ENCODE data around the gene FGG. TPM values are rescaled to one million over a fixed set of nuclear protein-coding genes. Genes with fewer than 3 reads are reported as not detected.

FGG gene
- total and polyA plus RNA-seq, 2 of the 13 experiments (the other 11 are each of a cell fraction or from before 2014, with no cell fraction given): 1,037 to 2,423 TPM

GRCh38 chr4:154597798-154598774, 14.4 kb downstream of the FGG start (continued):
- no peak for TF ChIP-seq CREBL2 (CRISPR knock-in tag; IDR thresholded peaks at IDR 0.05; ENCODE audit: borderline replicate concordance)
- TF ChIP-seq SOX6 (IDR thresholded peaks at IDR 0.05): no peak
- TF ChIP-seq SOX6 (CRISPR knock-in tag; IDR thresholded peaks at IDR 0.05): peak; percentile 94
- peak; percentile 89 for TF ChIP-seq ZGPAT (CRISPR knock-in tag; IDR thresholded peaks at IDR 0.05)
- peak; percentile 71 for TF ChIP-seq HDAC1 (CRISPR knock-in tag; IDR thresholded peaks at IDR 0.05)
- peak; percentile 73; the same call in 1 of the 2 replicates for TF ChIP-seq TGIF2 (CRISPR knock-in tag; IDR thresholded peaks at IDR 0.05)
- TF ChIP-seq HNF4A (CRISPR knock-in tag; IDR thresholded peaks at IDR 0.05): peak; percentile 96
- TF ChIP-seq AKAP8 (CRISPR knock-in tag; IDR thresholded peaks at IDR 0.05): no peak
- TF ChIP-seq LCORL (IDR thresholded peaks at IDR 0.05): peak; percentile 90
- TF ChIP-seq LCORL (CRISPR knock-in tag; IDR thresholded peaks at IDR 0.05): no peak
- TF ChIP-seq ZNF558 (CRISPR knock-in tag; IDR thresholded peaks at IDR 0.05; ENCODE audit: borderline replicate concordance): no peak; the same call in 1 of the 2 replicates
- TF ChIP-seq HIVEP1 (CRISPR knock-in tag; IDR thresholded peaks at IDR 0.05): no peak
- no peak for TF ChIP-seq CERS6 (CRISPR knock-in tag; IDR thresholded peaks at IDR 0.05)
- TF ChIP-seq MYC (CRISPR knock-in tag; IDR thresholded peaks at IDR 0.05; ENCODE audit: borderline replicate concordance): no peak
- peak; percentile 63; the same call in 1 of the 2 replicates for TF ChIP-seq ZNF331 (CRISPR knock-in tag; IDR thresholded peaks at IDR 0.05)
- TF ChIP-seq WIZ (CRISPR knock-in tag; IDR thresholded peaks at IDR 0.05): no peak
- peak; percentile 89 for TF ChIP-seq SIX4 (CRISPR knock-in tag; IDR thresholded peaks at IDR 0.05)
- 0 out of 2 replicates have a peak, but pooled peaks have one; percentile 24 for TF ChIP-seq CBFB (CRISPR knock-in tag; IDR thresholded peaks at IDR 0.05)
- TF ChIP-seq PAX8 (CRISPR knock-in tag; IDR thresholded peaks at IDR 0.05; ENCODE audit: borderline replicate concordance): 0 out of 2 replicates have a peak, but pooled peaks have one; percentile 68
- peak; percentile 73; the same call in 1 of the 2 replicates for TF ChIP-seq PHF21A (CRISPR knock-in tag; IDR thresholded peaks at IDR 0.05)
- no peak for TF ChIP-seq ZNF75D (CRISPR knock-in tag; IDR thresholded peaks at IDR 0.05; ENCODE audit: borderline replicate concordance)
- peak; percentile 89 for TF ChIP-seq CEBPG (CRISPR knock-in tag; IDR thresholded peaks at IDR 0.05)
- TF ChIP-seq ZNF33B (CRISPR knock-in tag; IDR thresholded peaks at IDR 0.05): no peak
- no peak for TF ChIP-seq THAP9 (CRISPR knock-in tag; IDR thresholded peaks at IDR 0.05; ENCODE audit: borderline replicate concordance)
- no peak for TF ChIP-seq ZNF335 (CRISPR knock-in tag; IDR thresholded peaks at IDR 0.05)
- no peak for TF ChIP-seq GABPA (IDR thresholded peaks at IDR 0.05; ENCODE audit: low read depth, low read length)
- peak; percentile 49; the same call in 1 of the 2 replicates for TF ChIP-seq GABPA (CRISPR knock-in tag; IDR thresholded peaks at IDR 0.05; ENCODE audit: low read depth)

All from HepG2 (cell line).